HG02884 (cell line): Measurements from ENCODE around the gene RAB7A.
A peak's percentile ranks its signal among the peaks of the same experiment; 100 is the strongest.
"Not testable (repeated sequence)": the region's sequence is repeated elsewhere in the genome, so short reads cannot be mapped to it uniquely, and the experiment has no call there.

Experiments used
- ATAC-seq: cut with Tn5 transposase; IDR thresholded peaks from one replicate; pipeline ENCODE4 v1.9.1; 2021; ENCODE audit warnings: mild to moderate bottlenecking, moderate library complexity; ENCODE audit not compliant: unreplicated experiment

Gene RAB7A

GRCh38 chr3:128710816-128711433, 15.1 kb upstream of the RAB7A start:
- ATAC-seq = no peak

GRCh38 chr3:128712848-128713247, 13.1 kb upstream of the RAB7A start:
- no peak for ATAC-seq

- no peak for ATAC-seq
Observed at GRCh38 chr3:128714887-128715491, 11.0 kb upstream of the RAB7A start.

GRCh38 chr3:128718892-128719291, 7.1 kb upstream of the RAB7A start:
- ATAC-seq = not testable (repeated sequence)

GRCh38 chr3:128720891-128721290, 5.1 kb upstream of the RAB7A start:
- no peak for ATAC-seq

GRCh38 chr3:128723477-128723876, 2.5 kb upstream of the RAB7A start:
- no peak for ATAC-seq

- peak; percentile 17 for ATAC-seq
Observed at GRCh38 chr3:128725547-128726022, 398 bp upstream of the RAB7A start.

- no peak for ATAC-seq
Observed at GRCh38 chr3:128727059-128727458, 1.1 kb downstream of the RAB7A start.

- no peak for ATAC-seq
Observed at GRCh38 chr3:128727485-128727884, 1.5 kb downstream of the RAB7A start.

GRCh38 chr3:128727996-128728395, 2.0 kb downstream of the RAB7A start:
- no peak for ATAC-seq

GRCh38 chr3:128728521-128728920, 2.5 kb downstream of the RAB7A start:
- ATAC-seq = not testable (repeated sequence)

GRCh38 chr3:128730471-128730870, 4.5 kb downstream of the RAB7A start:
- ATAC-seq = no peak

- ATAC-seq = peak; percentile 68
Observed at GRCh38 chr3:128734523-128735189, 8.7 kb downstream of the RAB7A start.

- no peak for ATAC-seq
Observed at GRCh38 chr3:128735287-128735686, 9.3 kb downstream of the RAB7A start.

GRCh38 chr3:128735884-128736283, 9.9 kb downstream of the RAB7A start:
- ATAC-seq = no peak

- no peak for ATAC-seq
Observed at GRCh38 chr3:128736601-128737000, 10.6 kb downstream of the RAB7A start.

GRCh38 chr3:128740621-128741020, 14.6 kb downstream of the RAB7A start:
- ATAC-seq = no peak

- no peak for ATAC-seq
Observed at GRCh38 chr3:128742821-128743594, 17.0 kb downstream of the RAB7A start.

GRCh38 chr3:128745742-128746141, 19.8 kb downstream of the RAB7A start:
- ATAC-seq = no peak

- no peak for ATAC-seq
Observed at GRCh38 chr3:128746881-128747280, 20.9 kb downstream of the RAB7A start.

GRCh38 chr3:128748557-128748956, 22.6 kb downstream of the RAB7A start:
- ATAC-seq = no peak
